Right renal cortex interstitium (tissue), 3 donors: ENCODE data around the gene NFE2L2. TPM values are rescaled to one million over a fixed set of nuclear protein-coding genes. Genes with fewer than 3 reads are reported as not detected.
A peak's percentile ranks its signal among the peaks of the same experiment; 100 is the strongest.
"Not testable (repeated sequence)": the region's sequence is repeated elsewhere in the genome, so short reads cannot be mapped to it uniquely, and the experiment has no call there.

ENCODE experiments used
- DNase-seq, 3 donors: peaks; one replicate each; pipeline ENCODE4 v3.0.0-alpha.2; 2013; ENCODE audit warnings: low read depth in 3 of 3, low spot score in 2 of 3
- polyA plus RNA-seq, 3 donors: library from polyadenylated mRNA; unstranded; fragments of 120-200 nt; gene quantifications; one replicate each; pipeline ENCODE4 v1.2.1, GENCODE V29; 2013; ENCODE audit not compliant: insufficient read length in 3 of 3

The NFE2L2 gene
- polyA plus RNA-seq, 3 donors: 158 to 188 (median 168) TPM

DNA sequence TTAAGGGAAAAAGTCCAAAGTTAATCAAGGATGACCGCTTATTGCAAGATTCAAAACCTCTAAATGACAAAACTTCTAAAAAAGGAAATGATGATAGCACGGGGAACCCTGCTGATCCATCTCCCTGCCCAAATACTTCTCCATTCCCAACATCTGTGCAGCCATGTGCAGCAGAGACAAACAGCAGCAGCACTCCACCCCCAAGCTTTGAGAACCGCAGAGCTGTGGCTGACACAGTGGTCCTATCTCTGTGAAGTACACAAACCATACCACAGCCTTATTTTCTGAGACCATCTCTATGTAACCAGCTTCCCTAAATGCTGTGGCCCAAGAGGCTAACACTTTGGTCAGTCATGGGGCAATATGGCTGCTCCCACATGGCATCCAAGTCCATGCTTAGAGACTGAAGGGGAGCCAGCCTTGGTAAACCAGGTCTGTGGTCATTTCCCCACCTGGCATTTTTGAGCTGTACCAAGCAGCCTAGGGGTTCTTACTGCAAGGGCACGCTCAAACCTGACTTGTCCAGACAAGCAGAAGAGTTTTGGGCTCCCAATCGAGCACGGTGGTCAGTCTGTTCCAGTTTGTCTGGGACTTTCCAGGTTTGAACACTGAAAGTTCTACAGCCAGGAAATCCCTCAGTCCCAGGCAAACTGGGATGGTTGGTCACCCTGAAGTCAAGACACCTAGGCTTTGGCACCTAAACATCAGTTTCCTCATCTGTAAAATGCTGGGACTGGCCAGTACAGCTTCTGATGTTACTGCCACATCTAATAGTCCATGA is 17.1 kb upstream of the NFE2L2 start:
- no peak for DNase-seq

DNA sequence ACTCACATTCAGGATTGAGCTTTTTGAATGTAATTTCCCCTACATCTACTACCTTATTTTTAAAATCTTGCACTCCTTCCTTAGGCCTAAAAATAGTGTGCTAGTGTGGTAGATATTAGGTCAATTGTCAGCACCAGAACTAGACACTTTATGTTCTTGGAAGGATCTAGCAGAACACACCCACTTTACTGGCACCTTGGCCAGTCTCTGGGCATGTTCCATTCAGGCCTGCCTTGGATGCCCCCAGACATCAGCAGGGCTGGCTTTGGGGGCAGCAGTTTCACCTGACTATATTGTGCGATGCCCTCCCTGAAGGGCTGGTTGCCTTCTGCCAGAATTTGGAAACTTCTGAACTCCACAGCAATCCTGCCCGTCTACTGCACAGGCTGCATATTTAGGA is 15.3 kb upstream of the NFE2L2 start:
- no peak for DNase-seq

DNA sequence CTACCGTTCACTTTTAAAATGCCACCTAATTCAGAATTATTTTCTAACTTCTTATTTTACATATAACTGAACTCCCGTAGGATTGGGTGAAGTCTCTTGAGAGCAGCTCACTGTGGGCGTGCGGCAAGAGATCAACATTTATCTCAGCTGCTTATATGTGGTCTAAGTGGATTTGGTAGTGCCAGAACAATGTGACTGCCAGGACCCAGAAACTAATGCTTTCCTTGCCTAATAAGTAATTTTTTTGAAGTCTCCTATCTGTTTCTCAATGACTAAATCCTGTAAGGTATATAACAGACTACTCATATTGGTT is 11.2 kb upstream of the NFE2L2 start:
- DNase-seq: no peak

DNA sequence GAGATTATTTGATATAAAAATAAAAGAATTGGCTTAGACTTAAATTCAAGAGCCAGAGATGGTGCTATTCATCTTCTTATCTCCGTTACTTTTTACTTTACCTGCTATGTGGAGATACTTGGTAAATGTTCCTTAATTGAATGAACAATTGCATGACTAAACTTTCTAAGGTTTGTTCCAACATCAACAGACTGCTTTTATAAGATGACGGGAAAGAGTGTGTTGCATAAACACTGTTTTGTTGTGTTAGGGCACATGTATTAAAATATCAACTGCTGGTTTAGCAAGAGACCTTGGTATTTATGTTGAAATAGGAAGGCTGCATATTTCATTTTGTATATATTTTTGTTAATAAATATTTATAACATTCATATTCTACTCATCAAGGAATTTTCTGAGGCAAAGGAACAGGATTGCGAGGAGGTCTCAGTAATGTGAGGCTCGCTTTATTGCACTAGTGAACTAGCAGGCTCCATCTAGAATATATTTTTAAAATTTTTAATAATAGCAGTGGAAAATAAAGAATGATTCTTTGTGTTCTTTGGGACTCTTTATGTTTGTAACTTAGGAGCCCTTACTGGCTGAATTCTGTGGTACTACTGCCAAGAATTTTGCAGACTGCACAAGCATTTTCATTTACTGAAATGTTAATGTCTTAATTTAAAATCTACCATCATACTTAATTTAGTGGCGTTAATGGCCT is 10.7 kb upstream of the NFE2L2 start:
- DNase-seq: no peak

DNA sequence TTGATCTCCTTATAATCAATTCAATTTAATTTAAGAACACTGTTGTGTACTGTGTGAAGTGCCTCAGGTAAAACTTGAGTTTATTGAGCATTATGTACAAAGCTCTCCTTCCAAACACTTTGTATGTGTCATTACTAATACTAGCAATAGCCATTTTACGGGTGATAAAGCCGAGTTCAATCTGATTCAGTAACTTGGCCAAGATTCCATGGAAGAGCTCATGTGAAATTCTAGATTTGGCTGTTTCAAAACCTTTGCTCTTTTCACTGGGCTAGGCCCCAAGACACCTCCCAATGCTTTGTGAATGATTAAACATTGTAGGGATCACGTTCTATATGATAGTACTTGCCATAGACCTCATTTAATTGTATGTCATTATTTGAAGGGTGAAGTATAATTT is 8.9 kb upstream of the NFE2L2 start:
- no peak for DNase-seq

DNA sequence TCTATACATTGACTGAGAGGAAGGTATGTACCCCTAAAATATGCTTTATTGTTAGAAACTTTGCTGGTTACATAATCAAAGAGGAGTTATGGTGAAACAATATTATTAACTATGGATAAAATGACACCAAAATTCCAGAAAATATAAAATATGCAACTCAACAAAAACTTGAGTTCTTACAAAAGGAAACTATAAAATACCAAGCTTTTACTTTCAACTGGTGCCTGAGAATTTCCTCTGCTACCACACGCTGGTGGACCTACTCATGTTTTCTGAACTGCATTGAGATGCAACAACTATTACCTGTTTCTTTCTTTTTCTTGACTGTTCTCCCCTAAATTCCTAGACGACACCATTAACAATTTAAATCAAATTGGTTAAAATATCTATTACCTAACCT is 8.2 kb upstream of the NFE2L2 start:
- no peak for DNase-seq

DNA sequence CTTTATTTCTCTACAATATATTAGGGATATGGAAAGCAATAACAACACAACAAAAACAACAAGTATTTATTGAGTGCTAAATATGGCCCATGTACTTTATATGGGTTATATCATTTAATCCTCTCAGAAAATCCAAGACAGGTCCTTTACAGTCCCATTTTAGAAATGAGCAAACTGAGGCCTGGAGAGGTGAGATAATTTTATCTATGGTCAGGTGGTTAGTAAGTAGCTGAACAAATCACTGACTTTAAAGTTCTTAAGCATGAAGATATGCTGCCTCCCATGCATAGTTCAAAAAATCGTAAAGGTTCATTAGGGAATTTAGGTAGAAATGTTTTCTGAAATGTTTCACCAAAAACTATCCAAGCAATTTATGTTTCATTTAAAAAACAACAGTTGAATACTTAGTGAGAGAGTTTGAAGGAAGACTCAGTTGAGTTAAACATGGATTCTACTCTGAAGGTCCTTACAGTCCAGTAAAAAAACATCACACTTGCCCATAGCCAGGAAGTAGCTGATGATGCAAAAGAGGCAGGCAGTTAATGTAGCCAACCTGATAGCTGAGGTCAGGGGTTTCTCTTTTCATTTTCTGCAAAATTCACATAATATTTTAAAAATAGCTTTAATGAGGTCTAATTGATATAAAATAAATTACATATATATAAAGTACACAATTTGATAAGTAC is 7.6 kb upstream of the NFE2L2 start:
- no peak for DNase-seq

DNA sequence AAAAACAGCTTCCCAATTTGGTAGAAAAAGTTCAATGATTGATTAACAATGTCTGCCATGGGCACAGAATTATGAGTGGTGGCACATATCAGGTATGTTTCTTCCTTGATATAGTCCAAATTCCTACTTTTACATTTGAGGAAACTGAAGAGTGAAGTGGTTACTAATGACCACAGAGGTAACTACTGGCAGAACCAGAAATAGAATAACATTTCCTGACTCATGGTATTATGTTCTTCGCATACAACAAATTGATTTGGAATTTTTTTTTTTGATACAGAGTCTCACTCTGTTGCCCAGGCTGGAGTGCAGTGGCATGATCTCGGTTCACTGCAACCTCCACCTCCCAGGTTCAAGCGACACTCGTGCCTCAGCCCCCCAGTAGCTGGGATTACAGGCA is 6.0 kb upstream of the NFE2L2 start:
- no peak for DNase-seq

DNA sequence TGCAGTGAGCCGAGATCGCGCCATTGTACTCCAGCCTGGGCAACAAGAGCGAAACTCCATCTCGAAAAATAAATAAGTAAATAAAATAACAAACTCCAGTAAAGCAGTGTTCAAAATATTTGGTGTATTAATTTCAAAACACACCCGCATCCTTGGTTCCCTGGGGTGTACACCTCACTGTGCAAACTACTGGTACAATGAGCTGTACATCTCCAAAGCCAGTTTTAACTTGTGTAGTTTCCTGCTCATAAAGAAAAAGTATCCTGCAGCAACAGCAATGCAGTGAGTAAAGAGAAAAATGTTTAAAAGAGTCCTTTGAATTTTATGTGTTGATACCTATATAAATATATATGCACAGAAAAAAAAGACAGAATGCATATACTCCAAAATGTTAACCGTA is 4.4 kb upstream of the NFE2L2 start:
- no peak for DNase-seq

DNA sequence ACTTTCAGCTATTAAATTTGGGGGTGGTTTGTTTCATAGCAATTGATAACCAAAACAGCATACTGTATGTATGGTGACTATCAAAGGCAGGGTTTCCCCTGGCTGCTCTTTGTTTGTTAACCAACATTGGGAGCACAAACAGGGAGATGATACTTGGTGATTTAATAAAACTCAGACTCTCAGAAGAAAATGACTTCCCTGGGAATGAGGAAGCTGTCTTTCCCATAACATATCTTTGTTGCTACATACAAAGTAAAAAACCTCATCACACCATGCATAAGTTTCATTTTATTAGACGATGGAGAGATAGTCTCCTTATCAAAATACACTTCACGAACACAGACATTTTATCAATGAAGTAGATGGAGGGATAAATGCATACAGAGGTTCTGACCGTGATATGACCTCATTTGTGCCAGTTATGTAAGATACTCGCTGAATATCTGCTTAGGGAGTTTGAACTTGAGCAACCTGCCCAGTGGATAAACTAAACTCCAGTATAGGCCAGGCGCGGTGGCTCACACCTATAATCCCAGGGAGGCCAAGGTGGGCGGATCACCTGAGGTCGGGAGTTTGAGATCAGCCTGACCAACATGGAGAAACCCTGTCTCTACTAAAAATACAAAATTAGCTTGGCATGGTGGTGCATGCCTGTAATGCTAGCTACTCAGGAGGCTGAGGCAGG is 3.8 kb upstream of the NFE2L2 start:
- no peak for DNase-seq

DNA sequence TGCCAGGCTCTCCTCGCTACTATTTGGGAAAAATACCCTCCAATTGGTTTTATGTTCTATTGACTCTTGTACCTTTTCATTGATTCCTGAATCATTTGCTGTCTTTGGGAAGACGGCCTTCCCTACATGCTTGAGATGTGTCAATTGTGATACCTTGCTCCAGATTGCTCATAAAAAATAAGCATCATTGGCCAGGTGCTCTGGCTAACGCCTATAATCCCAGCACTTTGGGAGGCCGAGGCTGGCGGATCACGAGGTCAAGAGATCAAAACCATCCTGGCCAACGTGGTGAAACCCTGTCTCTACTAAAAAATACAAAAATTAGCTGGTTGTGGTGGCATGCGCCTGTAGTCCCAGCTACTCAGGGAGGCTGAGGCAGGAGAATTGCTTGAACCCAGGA is 2.4 kb upstream of the NFE2L2 start:
- not testable (repeated sequence) for DNase-seq

DNA sequence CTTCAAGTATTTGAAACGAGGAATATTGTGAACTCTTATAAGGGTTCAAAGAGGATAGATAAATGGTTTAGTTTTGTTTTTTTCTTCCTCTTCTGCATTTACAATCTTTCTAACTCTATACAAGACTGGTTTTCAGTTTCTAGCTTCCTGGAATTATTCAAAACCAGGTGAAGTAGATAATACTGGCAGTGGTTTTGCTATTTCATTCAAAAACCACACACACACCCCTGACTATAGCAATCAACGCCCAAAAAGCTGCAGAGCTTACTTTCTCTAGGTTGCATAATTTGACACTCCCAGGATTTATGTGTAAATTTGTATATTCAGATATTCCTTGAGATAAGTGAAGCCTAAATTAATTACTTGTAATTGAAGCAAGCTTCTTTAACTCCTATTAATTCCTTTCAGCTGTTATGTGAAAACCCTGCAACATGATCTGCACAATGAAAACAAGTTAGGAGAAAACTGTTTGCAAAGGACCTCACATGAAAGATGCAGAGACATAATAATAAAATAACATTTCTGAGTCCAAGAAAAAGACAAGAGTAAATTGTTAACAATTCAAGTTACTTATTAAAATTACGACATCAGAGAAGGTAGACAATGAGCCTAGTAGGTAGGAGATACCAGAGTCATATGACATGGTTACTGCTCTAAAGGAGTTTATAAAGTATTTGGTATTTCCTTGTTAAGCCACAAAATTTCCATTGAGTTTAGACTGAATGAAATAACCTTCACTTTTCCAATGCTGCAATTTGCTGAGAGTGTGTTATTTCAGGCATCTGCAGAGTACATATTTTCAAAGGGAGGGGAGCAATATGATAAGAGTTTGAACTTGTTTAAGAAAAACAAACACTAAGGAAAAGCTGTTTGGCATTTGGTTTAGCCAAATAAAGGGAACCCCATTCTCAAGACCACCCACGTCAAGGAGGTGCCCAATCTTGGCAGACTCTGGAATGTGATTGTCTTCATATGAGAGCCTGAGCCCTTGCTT is 1.6 kb upstream of the NFE2L2 start:
- DNase-seq: no peak

DNA sequence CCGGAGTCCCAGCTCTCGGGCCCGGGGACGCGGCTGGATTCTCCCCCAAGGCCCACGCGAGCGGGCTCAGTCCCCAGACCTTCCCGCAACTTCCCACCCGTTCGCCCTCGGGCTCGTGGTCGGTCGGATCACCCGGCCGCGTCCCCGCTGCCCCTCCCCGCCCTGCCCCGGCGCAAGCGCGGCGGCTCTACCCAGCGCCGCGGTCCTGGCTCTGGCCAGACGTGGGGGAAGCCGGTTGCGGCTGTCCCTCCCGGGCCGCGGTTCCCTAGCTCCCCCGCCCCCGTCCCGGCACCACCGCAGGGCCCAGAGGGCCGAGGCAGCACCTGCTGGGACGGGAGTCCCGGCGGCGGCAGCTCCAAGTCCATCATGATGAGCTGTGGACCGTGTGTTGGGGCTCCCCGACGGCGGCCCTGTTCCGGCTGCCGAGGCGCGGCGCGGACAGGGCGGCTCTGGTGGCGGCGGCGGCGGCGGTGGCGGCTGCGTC is 276 bp downstream of the NFE2L2 start:
- DNase-seq: no peak

DNA sequence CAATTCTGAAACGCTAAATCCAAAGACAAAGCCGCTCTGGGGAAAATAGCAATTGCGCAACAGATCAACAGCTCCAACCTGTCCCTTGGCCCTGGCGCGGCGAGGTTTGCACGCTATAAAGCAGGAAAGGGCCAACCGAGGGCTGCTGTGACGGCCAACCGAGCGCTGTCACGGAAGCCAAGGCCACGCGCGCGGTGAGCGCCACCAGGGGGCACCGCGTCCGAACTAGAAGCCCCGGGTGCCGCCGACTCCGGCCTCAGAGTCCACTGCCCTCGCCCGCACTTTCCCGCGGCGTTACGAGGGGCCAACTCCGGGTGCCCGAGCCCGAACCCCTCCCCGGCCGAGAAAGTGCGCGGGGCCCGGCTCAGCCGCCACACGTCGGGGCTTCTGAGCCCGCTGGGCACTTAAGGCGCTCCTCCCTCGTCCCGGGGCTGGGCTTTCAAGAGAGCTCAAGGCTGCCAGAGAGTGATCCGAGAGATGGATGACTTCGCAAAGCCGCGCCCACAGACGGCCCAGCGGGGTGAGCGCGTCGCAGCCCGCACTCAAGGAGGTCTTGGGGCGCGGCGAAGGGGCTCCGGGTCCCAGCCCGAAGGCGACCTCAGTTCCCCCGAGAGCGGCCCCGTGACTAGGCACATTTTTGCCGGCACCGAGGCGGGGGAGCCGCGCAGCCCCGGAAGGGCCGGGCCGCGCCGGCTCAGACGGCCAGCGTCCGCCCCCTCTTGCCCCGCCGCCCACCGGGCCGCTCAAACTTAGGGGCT is 897 bp downstream of the NFE2L2 start:
- peak; percentile 92 to 98 (median 97) for DNase-seq

DNA sequence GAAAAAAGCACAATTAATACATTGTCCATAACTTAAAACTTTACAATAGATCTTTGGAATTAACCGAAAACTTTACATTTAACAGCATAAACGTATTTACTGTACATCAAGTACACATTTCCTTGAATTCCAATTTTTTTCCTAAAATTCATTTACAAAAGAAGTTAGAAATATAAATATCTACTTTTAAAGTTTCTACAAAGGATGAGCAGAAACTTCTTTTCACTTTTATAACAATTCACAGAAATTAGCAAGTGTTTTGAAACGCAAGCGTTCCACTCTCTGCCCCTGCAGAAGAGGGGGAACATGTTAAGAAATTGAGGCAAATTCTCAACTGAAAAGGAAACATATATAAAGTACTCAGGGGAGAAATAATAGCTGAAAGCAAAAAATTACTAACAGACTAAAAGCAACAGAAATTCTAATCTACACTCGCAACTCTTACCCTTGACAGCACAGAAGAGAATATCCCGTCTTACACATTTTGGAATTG is 1.5 kb downstream of the NFE2L2 start:
- no peak for DNase-seq

DNA sequence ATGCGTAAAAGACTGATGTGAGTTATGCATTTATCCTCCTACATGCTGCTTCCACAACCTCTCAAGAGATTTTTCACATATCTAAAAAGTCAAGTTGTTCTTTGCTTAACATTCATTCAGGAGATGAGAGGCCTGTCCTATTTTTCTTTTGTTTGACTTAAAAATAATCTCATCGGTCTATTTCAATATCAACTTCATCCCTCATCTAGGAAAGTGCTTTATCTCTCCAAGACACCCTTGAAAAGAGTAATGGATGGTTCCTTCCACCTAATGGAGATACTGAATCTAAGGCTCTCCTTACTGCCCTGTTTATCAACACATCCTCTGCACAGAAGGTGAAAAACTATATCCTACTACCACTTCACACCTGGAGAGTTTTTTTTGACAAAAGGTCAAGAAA is 2.4 kb downstream of the NFE2L2 start:
- no peak for DNase-seq

DNA sequence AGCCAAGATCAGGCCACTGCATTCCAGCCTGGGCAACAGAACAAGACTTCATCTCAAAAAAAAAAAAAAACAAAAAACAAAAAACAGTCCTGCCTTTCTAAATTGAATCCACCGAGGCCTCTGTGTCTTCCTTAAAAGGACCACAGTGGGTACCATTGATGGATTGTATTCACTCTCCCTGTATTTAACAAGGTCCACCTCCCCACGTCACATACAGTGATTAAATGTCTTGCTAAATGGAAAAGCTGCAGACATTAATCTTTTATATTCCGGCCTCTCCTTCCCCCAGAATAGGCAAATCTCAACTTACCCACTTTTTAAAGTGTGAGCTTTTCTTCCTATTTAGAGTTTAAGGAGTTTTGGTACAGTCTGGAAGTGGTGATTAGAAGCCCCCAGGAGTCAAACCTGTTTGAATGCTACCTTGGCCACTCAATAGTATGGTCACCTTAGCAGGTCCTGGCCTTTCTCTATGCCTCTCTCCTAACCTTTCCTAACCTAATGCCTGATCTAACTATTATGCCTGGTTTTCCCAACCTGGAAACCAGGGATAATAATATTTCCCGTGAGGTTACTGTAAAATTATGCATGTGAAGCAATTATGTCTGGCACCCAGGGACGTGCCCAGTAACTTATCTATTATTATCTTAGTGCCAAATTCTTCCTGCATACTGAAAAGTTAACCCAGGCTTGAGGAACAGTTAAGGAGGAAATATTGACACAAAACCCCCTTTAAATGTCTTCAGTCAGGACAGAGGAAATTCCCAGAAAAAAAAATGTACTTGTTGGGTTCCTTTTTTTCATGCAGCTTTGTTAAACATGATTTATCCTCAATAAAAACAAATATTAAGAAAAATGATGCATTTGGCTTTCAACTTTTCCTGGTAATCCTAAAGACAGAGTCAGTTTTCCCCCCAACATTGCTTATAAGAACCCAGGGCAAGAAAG is 3.1 kb downstream of the NFE2L2 start:
- no peak for DNase-seq

DNA sequence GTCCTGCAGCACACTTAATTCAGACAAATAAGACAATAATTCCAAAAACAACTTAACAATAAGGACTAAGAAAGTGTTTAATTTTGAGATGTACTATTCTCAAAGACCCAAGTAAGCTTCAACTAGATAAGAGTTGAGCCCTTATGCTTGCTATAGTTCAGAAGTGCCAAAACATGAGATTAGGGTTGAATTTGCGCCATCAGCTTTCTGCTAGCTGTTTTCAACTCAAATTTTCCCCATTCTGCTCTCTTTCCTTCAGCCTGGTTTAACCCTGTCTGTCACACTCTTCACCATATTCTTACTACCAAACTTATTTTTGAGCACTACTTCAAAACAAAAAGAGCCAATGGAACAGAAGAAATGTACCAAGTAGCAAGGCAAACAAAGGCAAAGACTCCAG is 4.1 kb downstream of the NFE2L2 start:
- no peak for DNase-seq
